HG02642 (cell line): Measurements from ENCODE around the gene NR2C2.
A peak's percentile ranks its signal among the peaks of the same experiment; 100 is the strongest.

Source experiments
- ATAC-seq: cut with Tn5 transposase; IDR thresholded peaks from one replicate; pipeline ENCODE4 v1.9.1; 2021; ENCODE audit warnings: mild to moderate bottlenecking; ENCODE audit not compliant: unreplicated experiment, poor library complexity

Gene NR2C2

GRCh38 chr3:15014606-15015328 lies 67.4 kb downstream of the NR2C2 start:
- ATAC-seq, result no peak

DNA sequence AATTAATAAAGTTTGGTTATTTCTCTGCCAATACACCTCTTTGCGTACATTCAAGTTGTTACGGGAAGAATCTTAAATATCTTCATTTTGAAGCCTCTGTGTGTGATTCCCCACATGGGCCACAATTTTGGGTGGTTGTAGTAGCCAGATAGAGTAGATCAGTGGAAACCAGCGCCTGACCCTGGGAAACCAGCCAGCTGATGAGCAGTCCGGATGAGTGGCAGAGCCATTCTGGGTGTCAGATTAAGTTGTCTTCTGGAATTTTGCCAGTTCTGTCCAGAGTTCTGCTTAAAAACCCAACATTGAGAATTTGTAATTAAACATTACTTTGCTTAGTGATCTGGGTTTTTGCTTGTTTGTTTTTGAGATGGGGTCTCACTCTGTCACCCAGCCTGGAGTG lies 68.1 kb downstream of the NR2C2 start:
- ATAC-seq, result no peak

GRCh38 chr3:15017191-15017590 lies 69.8 kb downstream of the NR2C2 start:
- ATAC-seq, result no peak

GRCh38 chr3:15023249-15023648 lies 75.9 kb downstream of the NR2C2 start:
- ATAC-seq, result no peak

DNA sequence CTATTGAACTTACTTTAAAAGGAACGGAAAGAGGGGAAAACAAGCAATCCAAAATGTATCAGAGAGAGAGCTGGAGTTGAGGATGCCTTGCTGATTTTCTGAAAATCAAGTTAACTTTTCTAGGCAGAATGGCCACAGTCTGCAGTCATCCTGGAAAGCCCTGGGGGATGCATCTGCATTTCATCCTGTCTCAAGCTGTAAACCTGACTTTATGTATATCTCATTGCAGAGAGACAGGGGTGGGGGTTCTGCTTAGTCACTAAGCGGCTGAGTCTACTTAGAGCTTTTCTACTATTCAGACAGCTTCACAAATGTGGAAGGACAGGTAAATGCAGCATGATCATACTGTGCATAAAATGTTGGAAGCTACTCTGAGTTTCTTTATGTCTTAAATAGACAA lies 76.3 kb downstream of the NR2C2 start:
- no peak for ATAC-seq

- no peak for ATAC-seq
Observed at GRCh38 chr3:15029625-15030024, 82.2 kb downstream of the NR2C2 start.

GRCh38 chr3:15032650-15033049 lies 85.3 kb downstream of the NR2C2 start:
- ATAC-seq, result no peak

DNA sequence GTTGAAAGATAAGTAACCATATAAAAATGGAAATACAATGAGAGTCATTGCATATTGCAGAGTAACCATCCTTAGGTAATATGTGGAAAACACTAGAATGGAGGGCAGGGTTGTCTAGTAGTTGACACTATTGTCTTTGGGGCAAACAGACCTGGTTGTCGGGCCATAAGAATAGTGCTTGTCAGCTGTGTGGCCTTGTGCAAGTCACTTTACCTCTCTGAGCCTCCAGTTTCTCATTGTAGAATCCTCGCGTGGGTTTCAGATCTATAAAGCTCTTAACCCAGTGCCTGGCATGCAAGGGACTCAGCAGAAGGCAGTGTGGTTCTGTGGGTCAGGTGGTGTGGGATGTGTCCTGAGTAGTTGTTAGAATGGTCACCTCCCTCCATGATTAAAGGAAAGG lies 85.7 kb downstream of the NR2C2 start:
- no peak for ATAC-seq

DNA sequence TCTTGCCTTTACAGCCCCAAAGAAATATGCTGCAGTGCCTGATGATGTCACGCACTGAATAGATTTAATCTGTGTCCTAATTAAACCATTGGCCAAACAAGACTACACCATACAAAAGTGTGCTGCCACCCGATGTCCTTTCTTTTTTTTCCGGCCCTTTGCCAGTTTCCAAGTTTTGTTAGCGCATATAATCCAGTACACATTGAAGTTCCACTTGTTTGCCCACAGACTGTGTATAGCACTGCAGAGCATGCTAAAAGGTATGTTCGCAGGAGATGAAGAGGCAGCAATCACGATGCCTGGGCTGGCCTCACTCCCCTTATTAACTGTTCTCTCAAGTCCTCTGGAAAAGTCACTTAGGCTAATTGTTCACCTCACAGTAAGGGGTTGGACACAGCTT lies 90.9 kb downstream of the NR2C2 start:
- ATAC-seq, result no peak

DNA sequence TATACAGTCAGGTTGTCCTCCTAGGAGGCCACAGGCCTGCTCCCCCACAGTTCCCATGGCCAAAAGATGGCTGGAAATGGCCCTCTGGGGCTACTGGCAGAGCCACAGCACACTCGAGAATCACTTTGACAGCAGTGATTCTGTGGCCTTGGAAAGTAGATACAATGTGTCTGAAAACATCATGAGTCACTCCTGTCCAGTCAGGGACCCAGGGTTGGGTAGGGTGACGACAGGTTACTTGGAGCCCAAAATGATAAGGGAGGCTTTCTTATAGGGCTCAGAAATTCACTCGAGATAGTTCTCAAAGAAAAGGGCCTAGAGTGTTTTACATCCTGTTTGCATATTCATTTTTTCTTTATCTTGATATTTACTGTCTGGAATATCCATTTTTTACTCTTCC lies 93.5 kb downstream of the NR2C2 start:
- ATAC-seq, result no peak

DNA sequence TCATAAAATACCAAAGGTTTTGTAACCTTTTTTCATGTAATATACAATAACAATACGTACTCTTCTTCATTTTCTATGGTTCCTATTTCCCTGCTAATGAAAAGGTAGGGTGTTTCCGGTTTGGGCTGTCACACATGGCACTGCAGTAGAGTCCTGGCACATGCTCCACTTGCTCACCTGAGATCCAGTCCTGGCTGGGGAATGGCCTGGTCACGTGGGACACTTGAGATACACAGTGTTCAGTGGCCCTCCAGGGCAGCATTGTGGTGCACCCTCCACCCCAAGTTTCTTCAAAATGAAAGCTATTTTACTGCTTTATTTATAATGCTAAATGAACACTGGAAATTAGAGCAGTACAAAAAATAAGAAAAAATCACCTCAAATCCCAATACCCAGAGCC lies 94.6 kb downstream of the NR2C2 start:
- no peak for ATAC-seq

GRCh38 chr3:15042936-15043335 lies 95.6 kb downstream of the NR2C2 start:
- no peak for ATAC-seq

DNA sequence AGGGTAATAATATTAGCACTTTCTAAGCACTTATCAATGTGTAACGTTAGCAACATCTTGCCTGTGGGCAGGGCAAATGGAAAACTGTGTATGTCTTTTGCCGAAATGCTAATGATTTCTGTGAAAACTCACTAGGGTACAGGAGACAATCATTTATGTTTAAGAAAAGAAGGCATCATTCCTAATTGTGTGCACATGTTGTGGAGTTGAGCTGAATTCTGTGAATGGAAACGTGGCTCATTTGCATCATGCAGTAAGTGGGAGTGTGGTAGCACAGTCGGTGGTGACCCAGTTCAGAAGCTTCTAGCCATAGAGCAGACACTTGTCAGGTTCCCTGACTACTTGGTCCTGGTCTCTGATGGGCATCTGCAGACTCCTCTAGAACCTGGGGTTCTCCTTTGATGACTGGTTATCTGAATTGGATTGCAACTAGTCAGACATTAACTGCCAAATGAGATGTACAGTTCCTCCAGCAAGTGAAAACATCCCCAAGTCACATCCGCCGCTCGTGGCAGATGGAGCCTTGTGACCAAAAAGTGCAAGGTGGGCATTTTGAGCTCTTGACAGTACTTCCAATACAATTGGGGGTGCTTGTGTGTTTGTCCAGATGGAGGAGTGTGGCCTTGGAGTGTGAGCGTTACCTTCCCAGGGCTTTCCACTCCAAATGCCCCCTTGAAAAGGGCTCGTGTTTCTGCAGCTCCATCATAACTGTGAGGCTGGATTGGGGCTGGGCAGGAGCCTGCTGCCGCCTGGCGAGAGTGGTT lies 96.2 kb downstream of the NR2C2 start:
- no peak for ATAC-seq

GRCh38 chr3:15044326-15044725 lies 96.9 kb downstream of the NR2C2 start:
- ATAC-seq, result no peak

DNA sequence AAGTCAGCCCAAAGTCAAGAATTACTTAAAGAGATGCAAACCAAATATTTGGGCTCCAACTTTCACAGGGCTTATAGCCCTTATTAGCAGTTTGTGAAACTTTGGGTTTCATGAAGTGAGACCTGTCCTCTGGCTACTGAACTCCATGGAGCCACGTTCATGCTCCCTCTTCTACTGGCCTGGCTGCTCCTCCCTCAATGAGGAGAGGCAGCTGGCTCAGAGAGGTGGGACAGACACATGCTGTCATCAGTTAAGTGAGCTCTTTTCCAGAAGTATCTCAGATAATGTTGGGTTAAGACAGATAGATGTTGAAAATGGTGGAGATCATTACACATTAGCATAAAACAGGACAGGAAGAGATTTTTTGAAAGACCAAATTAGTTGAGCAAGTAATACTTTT lies 98.3 kb downstream of the NR2C2 start:
- no peak for ATAC-seq

GRCh38 chr3:15049584-15049983 lies 102.2 kb downstream of the NR2C2 start:
- ATAC-seq, result no peak

DNA sequence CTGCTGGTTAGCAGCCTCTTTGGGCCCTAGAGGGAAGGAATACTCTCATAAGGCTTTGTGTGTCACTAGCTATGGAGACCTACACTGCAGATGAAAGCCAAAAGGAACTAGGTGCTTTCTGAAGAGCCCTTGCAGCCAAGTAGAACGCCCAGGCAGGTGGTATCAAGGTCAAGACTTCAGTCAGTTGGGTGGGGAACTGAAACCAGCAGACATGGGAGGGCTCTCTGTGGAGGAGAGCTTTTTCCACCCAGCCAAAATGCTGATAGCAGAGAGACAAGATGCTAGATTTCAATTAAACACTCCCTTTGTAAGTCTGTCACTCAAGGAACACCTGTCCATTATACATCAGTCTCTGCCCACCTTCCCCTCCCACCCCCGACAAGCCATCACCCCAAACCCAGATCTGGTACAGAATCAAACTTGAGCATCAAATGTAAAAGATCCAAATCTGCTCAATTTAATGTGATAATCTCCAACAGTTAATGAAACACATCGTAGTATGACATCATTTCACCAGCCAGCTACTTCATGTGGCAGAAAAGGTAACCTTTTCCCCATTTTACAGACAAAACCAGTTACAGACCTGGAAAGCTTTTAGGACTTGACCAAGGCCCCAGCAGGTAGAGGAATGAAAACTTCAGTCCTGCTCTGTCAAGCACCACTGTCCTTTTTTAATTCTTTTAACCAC lies 103.2 kb downstream of the NR2C2 start:
- ATAC-seq, result peak; percentile 83

- peak; percentile 64 for ATAC-seq
Observed at GRCh38 chr3:15051531-15051930, 104.1 kb downstream of the NR2C2 start.

GRCh38 chr3:15052335-15053242 lies 105.2 kb downstream of the NR2C2 start:
- no peak for ATAC-seq

DNA sequence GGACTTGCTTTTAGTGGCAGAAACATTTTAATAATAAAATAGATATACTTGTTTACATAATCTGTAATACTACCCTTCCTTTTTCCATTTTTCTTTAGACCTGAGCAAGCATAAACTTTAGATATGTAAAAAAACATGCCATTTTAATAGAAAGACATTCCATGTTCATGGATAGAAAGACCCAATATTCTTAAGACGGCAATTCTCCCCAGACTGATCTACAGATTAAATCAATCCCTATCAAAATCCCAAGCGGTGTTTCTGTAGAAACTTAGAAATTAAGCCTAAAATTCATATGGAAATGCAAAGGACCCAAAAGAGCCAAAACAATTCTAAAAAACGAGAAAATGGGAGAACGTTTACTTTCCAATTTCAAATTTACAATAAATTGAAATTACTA lies 106.2 kb downstream of the NR2C2 start:
- ATAC-seq, result no peak
